Measurements from ENCODE around the gene SUB1. TPM values are rescaled to one million over a fixed set of nuclear protein-coding genes. Genes with fewer than 3 reads are reported as not detected.

The SUB1 gene
- total RNA-seq, 2 donors from 2014 or later = 230 to 288 TPM

DNA sequence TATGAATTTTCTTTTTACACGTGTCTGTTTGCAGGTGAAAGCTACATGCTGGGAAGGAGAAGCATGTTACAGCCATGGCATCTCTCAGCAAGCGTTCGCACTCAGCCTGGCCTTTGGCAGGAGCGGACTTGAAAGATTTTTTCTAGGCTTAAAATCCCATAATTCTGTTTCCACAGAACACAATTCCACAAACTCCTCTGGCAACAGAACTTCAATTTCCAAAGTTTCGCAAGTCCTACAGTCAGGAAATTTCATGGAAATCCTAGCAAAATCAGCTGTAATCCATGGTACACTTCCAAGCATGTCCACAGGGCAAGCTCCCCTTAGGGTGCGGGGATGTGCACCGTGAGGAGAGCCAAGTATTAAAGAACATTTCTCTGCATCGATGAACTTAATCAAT is 35.9 kb downstream of the SUB1 start:
- Mint-ChIP-seq H3K9me3 (no peaks in the 10 kb centered on the region), H3K4me1 (no peaks in the 10 kb centered on the region), H3K36me3 (ENCODE audit: low read depth) (no peaks in the 10 kb centered on the region), H3K27me3 (ENCODE audit: insufficient read depth) (peaks cover 1% of the 10 kb centered on the region), H3K27ac (no peak overlapping the region), H3K4me3 (no peak overlapping the region)
- Histone ChIP-seq H3K27me3 (ENCODE audit: control insufficient read depth, insufficient read depth, low read length, poor library complexity, severe bottlenecking) (no peaks in the 10 kb centered on the region), H3K4me3 (ENCODE audit: low read length) (no peak overlapping the region), H3K36me3 (ENCODE audit: control insufficient read depth, insufficient read depth, low read length) (no peaks in the 10 kb centered on the region), H3K9ac (ENCODE audit: extremely low read depth, low read length, poor library complexity, severe bottlenecking) (no peak overlapping the region), H3K9me3 (ENCODE audit: control insufficient read depth, low read length) (no peaks in the 10 kb centered on the region), H3K27ac (ENCODE audit: low read depth, low read length) (no peak overlapping the region), H3K4me1 (ENCODE audit: control insufficient read depth, insufficient read depth, low read length) (no peaks in the 10 kb centered on the region)
- WGBS, 2 experiments (ENCODE audit: insufficient coverage in 1 of 2, insufficient read length in 1 of 2) = 74 to 98% methylated on average over 5 to 8 of the region's 8 CpGs
- TF ChIP-seq, protein P1, sequence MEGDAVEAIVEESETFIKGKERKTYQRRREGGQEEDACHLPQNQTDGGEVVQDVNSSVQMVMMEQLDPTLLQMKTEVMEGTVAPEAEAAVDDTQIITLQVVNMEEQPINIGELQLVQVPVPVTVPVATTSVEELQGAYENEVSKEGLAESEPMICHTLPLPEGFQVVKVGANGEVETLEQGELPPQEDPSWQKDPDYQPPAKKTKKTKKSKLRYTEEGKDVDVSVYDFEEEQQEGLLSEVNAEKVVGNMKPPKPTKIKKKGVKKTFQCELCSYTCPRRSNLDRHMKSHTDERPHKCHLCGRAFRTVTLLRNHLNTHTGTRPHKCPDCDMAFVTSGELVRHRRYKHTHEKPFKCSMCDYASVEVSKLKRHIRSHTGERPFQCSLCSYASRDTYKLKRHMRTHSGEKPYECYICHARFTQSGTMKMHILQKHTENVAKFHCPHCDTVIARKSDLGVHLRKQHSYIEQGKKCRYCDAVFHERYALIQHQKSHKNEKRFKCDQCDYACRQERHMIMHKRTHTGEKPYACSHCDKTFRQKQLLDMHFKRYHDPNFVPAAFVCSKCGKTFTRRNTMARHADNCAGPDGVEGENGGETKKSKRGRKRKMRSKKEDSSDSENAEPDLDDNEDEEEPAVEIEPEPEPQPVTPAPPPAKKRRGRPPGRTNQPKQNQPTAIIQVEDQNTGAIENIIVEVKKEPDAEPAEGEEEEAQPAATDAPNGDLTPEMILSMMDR (conservative IDR thresholded peaks at IDR 0.05) = no peak
- no peak for DNase-seq

DNA sequence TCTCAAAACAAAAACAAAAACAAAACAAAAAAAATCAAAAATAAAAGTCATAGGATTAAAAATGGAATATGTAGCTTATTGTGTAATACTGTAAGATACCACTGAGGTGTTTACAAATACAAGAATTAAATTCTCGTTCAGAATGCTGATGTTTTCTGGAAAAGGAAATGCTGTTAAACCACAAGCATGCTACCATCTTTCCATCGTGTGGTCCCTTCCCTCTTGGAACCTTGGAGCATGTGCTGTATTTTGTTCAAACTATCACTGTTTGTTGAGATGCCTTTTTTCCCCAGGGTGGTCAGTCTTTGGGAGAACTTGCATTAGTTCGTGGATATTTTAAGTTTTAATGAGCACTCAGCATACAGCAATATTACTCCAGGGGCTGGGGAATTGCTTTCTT is 39.7 kb downstream of the SUB1 start:
- TF ChIP-seq, protein P1 (conservative IDR thresholded peaks at IDR 0.05) = no peak
- H3K9me3 ChIP-seq (ENCODE audit: control insufficient read depth, low read length) = no peaks in the 10 kb centered on the region
- Mint-ChIP-seq H3K27ac (no peak overlapping the region), H3K4me1 (peaks cover 3% of the 10 kb centered on the region), H3K27me3 (ENCODE audit: insufficient read depth) (peaks cover 1% of the 10 kb centered on the region), H3K4me3 (no peak overlapping the region), H3K9me3 (no peaks in the 10 kb centered on the region), H3K36me3 (ENCODE audit: low read depth) (no peaks in the 10 kb centered on the region)
- DNase-seq = no peak
- H3K9ac ChIP-seq (ENCODE audit: extremely low read depth, low read length, poor library complexity, severe bottlenecking) = no peak overlapping the region
- H3K36me3 ChIP-seq (ENCODE audit: control insufficient read depth, insufficient read depth, low read length) = no peaks in the 10 kb centered on the region
- H3K27me3 ChIP-seq (ENCODE audit: control insufficient read depth, insufficient read depth, low read length, poor library complexity, severe bottlenecking) = no peaks in the 10 kb centered on the region
- H3K4me1 ChIP-seq (ENCODE audit: control insufficient read depth, insufficient read depth, low read length) = no peaks in the 10 kb centered on the region
- no peak overlapping the region for H3K27ac ChIP-seq (ENCODE audit: low read depth, low read length)
- 90 to 100% methylated on average over 2 to 3 of the region's 3 CpGs for WGBS, 2 experiments (ENCODE audit: insufficient coverage in 1 of 2, insufficient read length in 1 of 2)
- no peak overlapping the region for H3K4me3 ChIP-seq (ENCODE audit: low read length)

DNA sequence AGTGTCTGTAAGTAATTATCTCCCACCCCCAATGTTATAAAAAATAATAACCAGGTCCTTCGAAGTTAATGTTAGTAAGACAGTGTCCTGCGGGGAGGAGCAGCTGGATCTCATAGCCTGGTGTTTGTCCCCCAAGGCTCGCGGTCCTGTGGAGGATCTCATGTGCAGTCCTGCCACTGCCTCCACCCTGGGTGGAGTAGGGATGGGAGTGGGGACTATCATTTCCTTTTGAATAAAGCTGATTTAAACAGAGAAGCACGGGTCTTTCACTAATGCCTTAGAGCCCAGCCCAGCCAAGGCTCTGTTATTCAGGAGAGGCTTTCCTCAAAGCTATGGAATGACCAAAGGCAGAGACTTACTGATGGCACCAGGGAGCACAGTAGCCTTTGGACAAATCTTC is 40.2 kb downstream of the SUB1 start:
- Mint-ChIP-seq H3K4me3 (no peak overlapping the region), H3K4me1 (peaks cover 3% of the 10 kb centered on the region), H3K27ac (no peak overlapping the region), H3K27me3 (ENCODE audit: insufficient read depth) (peaks cover 1% of the 10 kb centered on the region), H3K9me3 (no peaks in the 10 kb centered on the region), H3K36me3 (ENCODE audit: low read depth) (no peaks in the 10 kb centered on the region)
- 50 to 95% methylated on average over 1 to 5 of the region's 5 CpGs for WGBS, 2 experiments (ENCODE audit: insufficient coverage in 1 of 2, insufficient read length in 1 of 2)
- no peak for DNase-seq
- Histone ChIP-seq H3K27me3 (ENCODE audit: control insufficient read depth, insufficient read depth, low read length, poor library complexity, severe bottlenecking) (no peaks in the 10 kb centered on the region), H3K9ac (ENCODE audit: extremely low read depth, low read length, poor library complexity, severe bottlenecking) (no peak overlapping the region), H3K9me3 (ENCODE audit: control insufficient read depth, low read length) (no peaks in the 10 kb centered on the region), H3K4me1 (ENCODE audit: control insufficient read depth, insufficient read depth, low read length) (no peaks in the 10 kb centered on the region), H3K36me3 (ENCODE audit: control insufficient read depth, insufficient read depth, low read length) (no peaks in the 10 kb centered on the region), H3K4me3 (ENCODE audit: low read length) (no peak overlapping the region), H3K27ac (ENCODE audit: low read depth, low read length) (no peak overlapping the region)
- TF ChIP-seq, protein P1 (conservative IDR thresholded peaks at IDR 0.05) = no peak
